GM19035 (cell line): ENCODE data around the gene DHRS7B.
"Not testable (repeated sequence)": the region's sequence is repeated elsewhere in the genome, so short reads cannot be mapped to it uniquely, and the experiment has no call there.

Experiments
- ATAC-seq: cut with Tn5 transposase; IDR thresholded peaks from one replicate; pipeline ENCODE4 v1.9.1; 2021; ENCODE audit not compliant: unreplicated experiment

Gene DHRS7B

DNA sequence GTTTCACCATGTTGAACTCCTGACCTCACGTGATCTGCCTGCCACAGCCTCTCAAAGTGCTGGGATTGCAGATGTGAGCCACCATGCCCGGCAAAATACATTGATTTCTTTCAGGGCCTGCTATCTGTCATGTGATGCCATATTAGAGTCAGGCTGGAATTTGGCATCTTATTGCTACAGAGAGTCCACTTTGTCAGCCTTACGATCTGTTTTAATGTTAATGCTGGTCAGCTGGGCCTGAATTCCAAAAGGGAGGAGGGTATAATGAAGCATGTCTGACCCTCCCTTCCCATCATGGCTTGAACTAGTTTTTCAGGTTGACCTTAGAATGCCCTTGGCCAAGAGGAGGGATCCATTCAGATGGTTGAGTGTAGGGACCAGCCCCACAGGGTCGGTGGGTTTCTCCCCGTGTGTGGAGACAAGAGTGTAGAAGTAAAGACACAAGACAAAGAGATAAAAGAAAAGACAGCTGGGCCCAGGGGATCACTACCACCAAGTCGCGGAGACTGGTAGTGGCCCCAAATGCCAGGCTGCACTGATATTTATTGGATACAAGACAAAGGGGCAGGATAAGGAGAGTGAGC, 19.6 kb upstream of the DHRS7B start:
- ATAC-seq, result not testable (repeated sequence)

DNA sequence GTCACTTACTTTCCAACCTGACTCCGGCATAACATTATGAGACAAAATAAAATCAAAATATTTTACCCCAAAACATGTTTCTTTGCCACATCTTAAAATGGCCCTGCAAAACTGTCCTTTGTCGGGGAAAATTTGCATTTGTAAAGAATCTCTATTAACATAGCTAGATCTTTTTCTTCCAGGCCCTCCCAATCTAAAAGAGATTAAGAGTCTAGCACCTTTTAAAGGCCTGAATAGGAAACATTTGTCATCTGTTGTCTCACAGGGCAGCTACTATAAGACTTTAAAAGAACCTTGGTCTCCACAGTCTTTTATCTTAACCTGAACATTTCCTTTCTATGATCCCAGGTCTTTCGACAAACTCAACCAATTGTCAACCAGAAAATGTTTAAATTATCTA, 18.1 kb upstream of the DHRS7B start:
- no peak for ATAC-seq

DNA sequence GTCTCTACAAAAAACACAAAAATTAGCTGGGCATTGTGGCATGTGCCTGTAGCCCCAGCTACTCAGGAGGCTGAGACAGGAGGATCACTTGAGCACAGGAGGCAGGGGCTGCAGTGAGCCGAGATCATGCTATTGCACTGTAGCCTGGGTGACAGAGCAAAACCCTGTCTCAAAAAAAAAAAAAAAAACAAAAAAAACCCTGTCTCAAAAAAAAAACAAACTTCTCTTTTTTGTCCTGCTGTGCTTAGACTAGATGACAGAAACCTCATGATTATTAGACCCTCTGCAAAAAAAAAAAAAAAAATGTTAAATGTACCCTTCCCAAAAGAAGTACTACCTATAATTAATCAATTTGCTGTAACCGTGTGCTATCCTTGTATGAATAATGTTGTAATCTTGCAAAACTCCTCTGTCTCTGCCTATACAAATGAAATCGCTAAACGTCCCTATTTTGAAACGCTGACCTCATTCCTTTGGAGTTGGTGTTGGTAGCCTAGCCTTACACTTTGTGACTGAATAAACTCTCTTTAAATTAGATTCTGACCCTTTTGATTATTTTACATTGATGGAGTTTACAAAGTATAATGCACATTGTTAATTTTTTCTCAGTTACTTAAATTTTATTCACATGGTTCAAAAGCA, 13.6 kb upstream of the DHRS7B start:
- no peak for ATAC-seq

DNA sequence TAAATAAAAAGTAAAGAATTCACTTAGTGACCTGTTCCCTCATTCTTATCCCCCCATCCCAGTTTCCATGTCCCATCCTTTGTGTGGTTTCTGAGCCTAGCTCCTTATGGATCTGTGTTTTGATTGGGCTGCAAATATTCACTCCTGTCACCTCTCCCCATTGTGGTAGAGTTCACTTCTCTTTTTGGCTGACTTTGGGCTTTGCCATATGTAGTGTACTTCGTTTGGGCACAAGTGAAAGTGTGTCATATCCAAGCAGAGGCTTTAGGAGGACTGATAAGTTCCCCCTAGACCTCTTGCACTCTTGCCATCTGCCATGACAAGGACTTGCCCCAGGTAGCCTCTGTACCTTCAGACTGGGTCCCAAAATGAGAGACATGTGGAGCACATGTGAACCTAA, 13.0 kb upstream of the DHRS7B start:
- ATAC-seq, result no peak

DNA sequence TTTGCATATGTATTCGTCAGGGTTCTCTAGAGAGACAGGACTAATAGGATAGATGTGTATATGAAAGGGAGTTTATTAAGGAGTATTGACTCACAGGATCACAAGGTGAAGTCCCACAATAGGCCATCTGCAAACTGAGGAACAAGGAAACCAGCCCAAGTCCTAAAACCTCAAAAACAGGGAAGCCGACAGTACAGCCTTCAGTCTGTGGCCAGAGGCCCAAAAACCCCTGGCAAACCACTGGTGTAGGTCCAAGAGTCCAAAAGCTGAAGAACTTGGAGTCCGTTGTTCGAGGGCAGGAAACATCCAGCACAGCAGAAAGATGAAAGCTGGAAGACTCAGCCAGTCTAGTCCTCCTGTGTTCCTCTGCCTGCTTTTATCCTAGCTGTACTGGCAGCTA, 12.0 kb upstream of the DHRS7B start:
- ATAC-seq, result not testable (repeated sequence)

DNA sequence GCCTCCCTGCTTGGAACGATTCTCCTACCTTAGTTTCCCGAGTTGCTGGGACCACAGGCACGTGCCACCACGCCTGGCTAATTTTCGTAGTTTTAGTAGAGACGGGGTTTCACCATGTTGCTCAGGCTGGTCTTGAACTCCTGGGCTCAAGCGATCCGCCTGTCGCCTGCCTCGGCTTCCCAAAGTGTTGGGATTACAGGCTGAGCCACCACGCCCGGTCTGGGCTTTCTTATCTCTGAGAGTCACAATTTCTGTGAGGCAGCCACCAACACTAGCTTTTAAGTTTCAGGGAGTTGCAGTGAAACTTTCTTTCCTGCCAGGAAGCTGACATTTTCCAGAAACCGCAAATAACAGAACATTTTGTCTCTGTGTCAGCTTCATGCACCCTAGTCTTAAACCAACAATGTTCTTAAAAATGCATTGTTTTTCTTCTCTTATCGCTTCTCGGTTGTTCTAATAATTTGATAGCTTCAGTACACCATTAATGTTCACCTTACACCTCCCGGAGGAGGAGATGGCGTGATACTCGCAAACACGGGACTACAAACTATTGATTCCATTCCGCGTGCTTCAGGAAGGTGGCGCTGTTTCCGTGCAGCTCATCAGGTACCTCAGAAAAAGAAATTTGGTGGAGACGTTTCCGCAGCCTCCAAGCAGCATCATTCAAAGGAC, 7.4 kb upstream of the DHRS7B start:
- ATAC-seq, result no peak

DNA sequence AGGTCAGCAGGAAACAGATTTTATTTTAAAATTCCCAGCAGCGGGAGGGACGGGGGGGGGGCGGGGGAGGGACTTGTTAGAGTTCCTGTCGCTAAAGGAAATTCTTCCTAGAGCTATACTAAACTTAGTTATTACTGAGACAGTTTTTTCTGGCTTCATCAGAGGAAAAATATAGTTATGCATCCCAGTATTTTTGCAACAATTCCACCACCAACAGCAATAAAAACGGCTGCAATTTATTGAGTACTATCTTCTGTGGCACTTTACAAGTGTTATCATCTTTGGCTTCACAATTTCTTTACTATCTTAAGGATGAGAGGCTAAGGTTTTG, 6.9 kb upstream of the DHRS7B start:
- ATAC-seq, result no peak

DNA sequence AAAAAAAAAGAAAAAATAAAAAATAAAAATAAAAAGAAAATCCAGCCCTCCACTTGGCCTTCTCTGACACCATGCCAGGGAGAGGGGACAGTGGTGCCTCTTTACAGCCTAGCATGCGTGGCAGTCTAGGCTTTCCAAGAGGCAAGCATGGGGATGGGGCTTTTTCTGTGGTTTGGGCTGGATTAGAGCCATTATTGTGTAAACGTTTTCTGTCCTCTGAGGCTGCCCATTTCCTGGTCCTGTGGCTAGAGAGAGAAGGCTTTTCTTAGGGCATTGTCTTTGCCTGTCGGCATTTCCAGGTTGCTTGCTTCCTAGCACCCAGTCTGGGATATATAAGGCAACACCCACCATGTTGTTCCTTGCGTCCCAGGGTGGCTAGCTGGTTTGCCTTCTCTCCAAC, 2.7 kb upstream of the DHRS7B start:
- ATAC-seq, result no peak

DNA sequence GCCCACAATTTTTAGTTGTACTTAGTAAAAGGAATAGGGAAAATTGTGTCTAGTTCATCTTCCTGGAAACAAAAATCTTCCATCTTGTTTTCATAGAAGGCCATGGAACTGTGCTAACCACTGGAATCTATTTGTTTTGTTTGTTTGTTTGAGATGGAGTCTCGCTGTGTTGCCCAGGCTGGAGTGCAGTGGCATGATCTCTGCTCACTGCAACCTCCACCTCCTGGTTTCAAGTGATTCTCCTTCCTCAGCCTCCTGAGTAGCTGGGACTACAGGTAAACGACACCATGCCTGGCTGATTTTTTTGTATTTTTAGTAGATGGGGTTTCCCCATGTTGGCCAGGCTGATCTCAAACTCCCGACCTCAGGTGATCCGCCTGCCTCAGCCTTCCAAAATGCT, 2.2 kb upstream of the DHRS7B start:
- not testable (repeated sequence) for ATAC-seq

DNA sequence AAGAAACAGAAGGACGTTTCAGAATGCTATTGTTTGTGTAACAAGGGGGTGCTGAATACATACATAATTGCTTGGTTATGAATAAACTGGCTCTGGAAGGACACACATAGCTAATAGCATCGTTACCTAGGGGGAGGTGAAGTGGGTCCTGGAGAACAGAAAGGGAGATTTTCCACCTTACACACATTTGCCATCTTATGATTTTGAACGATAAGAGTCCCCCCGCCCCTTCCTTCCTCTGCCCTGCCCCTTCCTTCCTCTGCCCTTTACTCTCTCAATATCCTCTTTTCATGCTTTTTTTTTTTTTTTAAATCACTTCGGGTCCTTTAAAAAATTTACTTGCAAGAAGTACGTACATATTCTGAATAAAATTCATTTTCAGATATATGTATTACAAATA, 902 bp upstream of the DHRS7B start:
- ATAC-seq, result no peak

DNA sequence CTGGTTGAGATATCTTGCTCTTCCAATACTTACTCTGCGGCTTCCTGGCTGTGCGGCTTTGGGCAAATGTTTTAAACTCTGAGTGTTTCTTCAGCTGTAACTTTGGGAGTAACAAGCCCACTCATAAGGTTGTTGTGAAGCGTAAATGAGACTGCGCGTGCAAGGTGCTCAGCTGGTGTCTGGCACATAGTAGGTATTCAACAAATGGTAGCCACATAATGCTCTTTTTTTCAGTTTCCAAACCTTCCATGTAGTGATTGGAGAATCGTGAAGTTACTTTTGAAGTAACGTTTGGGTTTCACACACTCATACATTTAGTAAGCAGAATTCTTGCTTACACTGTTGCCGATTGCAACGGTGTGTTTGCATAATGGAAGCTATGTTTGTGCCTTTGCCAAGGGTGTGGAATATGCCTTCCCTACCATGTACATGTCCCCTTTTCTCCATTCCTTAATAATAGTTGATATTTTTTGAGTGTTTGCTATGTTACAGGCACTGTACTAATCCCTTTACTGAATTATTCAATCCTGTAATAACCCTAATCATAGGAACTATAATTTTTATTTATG, 829 bp downstream of the DHRS7B start:
- no peak for ATAC-seq

DNA sequence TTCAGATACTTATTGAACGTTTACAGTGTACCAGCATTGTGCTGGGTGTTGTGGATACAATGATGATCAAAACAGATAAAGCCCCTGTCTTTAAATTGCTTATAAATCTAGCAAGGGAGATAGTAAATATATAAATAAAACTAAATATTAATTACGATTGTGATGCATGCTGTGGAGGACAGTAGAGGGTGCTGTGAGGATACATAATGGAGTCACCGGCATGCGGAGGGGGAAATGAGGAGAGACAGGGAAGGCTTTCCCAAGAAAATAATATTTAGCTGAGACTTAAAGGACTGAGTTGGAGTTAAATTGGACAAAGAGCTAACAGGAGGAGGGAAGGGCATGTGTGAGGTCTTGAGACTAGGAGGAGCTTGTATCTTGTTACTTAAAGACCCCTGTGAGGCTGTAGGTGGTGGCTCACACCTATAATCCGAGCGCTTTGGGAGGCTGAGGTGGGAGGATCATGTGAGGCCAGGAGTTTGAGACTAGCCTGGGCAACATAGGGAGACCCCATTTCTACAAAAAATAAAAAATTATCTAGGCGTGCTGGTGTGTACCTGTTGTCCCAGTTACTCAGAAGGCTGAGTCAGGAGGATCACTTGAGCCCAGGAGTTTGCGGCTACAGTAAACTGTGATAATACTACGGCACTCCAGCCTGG, 2.4 kb downstream of the DHRS7B start:
- ATAC-seq, result no peak

DNA sequence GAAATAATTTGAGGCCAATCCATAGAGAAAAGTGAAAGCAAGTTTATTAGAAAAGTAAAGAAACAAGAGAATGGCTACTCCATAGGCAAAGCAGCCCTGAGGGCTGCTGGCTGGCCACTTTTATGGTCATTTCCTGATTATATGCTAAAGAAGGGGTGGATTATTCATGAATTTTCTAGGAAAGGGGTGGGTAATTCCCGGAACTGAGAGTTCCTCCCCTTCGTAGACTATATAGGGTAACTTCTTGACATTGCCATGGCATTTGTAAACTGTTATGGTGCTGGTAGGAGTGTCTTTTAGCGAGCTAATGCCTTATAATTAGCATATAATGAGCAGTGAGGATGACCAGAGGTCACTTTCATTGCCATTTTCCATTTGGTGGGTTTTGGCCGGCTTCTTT, 4.4 kb downstream of the DHRS7B start:
- no peak for ATAC-seq

DNA sequence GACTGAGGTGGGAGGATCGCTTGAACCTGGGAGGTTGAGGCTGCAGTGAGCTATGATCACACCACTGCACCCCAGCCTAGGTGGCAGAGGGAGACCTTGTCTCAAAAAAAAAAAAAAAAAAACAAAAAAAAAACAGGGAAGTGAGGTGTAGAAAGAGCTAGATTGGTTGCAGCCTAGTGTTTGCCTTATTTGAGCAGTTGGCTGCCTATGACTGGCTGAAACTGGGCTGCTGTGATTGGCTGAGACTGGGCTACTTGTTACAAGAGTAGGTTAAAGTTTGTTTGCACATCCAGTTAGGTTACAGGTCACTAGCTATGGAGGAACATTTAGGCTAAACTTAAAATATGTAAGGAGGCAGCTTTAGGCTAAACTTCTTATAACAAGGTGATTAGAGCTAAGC, 5.7 kb downstream of the DHRS7B start:
- no peak for ATAC-seq

DNA sequence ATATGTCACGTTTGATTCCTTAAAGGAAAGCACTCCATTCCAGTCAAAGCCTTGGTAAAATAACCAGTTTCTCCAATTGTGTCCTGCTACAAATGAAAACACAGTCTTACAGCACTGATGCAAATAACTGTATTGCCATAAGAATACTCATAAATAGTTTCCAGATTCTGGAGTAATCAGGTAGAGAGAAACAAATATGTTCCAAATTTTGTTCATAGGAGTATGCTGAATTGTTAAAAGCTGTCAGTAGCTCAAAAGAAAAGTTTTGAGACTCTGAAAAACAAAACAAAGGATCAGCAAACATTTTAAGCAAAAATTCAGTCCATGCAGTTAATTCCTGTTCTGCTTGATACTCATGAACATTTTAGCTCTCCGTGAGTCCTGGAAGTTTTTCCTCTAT, 7.8 kb downstream of the DHRS7B start:
- no peak for ATAC-seq

DNA sequence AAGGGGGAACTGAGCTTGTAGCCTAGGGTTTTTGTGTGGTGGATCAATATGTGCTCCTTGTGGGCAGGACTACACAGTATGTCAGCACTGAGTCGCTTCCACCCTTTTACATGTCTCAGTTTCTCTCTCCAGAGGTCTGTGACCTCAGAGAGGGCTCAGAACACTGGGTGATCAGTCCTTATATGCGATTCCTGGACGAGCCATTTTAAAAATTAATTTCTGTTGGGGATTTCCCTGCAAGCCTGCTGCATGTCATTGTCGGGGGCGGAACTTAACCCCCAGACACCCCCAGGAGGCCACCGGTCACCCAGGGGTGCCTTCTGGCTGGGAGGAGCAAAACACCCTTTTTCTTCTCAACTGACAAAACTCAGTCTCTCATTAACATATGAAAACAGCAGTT, 14.1 kb downstream of the DHRS7B start:
- ATAC-seq, result no peak

DNA sequence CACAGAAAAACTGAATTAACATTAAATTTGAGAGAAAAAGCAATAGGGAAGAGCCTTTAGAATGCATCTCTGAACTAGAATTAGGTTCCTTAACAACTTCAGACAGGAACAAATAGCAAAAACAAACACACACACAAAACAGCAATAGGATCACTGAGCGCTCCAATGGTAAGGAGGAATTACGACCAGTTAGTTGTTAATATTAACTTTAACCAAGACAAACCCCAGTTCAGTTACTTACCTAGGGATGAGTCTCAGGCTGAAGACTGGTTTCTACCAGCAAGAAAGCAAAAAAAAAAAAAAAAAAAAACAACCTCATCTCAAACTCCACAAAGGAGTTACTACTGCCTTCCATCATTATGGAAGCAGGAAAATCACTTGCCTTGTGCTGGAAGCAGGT, 14.6 kb downstream of the DHRS7B start:
- no peak for ATAC-seq

DNA sequence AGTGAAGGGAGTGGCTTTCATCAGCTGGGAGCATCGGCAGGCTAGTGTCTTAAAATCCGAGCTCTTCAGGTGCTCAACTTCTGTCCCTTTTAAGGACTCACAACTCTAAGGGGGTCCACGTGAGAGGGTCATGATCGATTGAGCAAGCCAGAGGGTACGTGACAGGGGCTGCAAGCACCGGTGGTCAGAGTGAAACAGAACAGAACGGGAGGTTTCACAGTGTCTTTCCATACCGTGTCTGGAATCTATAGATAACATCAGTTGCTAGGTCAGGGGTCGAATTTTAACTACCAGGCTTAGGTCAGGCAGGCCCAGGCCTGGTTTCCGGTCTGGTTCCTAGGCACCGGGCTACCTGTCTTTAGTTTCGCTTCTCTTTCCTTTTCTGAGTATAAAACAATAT, 15.3 kb downstream of the DHRS7B start:
- not testable (repeated sequence) for ATAC-seq

DNA sequence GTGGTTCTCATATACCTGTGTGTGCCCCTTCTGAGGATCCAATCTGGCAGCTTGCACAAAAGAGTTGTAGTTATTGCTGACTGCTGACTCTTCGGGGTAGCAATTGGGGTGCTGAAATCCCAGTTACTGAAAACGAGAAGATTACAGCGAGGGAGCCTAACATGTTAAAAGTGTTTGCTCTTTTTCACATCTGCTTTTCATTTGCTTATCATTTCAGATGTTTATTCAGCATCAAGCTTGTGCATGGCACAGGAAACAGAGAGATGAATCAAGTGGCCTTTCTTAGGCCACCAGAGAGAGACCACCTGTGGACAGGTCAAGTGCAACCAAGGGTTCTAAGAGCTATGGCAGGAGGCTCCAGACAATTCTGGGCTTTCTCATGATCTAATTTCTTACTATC, 16.9 kb downstream of the DHRS7B start:
- ATAC-seq, result no peak

DNA sequence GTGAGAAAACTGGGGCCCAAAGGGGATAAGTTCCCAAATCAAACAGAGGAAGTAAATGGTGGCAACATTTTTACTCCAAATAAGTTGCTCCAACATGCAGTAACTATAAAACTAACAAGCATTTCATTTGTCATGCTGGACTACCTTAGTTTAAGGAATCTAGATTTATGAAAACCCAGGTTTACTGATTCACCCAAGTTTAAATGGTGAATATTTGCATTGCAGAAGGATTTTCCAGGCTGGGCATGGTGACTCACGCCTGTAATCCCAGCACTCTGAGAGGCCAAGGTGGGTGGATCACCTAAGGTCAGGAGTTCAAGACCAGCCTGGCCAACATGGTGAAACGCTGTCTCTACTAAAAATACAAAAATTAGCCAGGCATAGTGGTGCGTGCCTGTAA, 17.5 kb downstream of the DHRS7B start:
- ATAC-seq, result not testable (repeated sequence)

DNA sequence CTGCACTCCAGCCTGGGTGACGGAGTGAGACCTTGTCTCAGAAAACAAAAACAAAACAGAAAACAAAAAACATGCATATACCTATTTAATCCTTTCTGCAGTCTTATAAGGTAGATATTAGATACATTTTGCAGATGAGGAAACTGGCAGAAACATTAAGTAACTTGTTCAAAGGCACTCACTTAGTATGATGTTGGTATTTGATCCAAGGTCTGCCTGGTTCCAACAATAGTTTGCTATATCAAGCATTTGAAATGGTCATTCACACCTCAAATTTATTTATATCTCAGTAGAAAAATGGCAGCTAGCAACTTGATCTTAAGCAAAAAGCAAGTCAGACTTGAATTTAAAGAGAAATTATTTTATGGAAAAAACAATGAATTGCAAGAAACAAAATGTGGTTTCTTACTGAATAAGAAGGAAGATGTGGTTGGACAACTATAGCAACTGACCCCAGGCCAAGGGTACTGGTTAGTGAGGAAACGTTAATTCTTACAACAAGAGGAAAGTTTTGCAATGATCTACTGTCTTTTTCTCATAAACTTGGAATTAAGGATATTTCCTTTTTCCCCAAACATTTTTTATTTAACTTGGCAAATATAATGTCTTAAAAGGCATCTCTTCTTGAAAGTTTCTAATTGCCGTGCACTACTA, 19.7 kb downstream of the DHRS7B start:
- ATAC-seq, result no peak
